ENCODE measurements around the gene CASTOR1.

Gene CASTOR1

GRCh38 chr22:30244066-30244465 lies 45.2 kb downstream of the CASTOR1 start:
- DNase-seq: no peak

- no peak for DNase-seq
Observed at GRCh38 chr22:30243661-30244060, 45.6 kb downstream of the CASTOR1 start.

GRCh38 chr22:30241576-30242371 lies 47.5 kb downstream of the CASTOR1 start:
- no peak for DNase-seq

- DNase-seq: no peak
Observed at GRCh38 chr22:30240541-30241417, 48.5 kb downstream of the CASTOR1 start.

GRCh38 chr22:30239488-30240405 lies 49.6 kb downstream of the CASTOR1 start:
- DNase-seq: no peak

- DNase-seq: no peak
Observed at GRCh38 chr22:30238661-30239487, 50.4 kb downstream of the CASTOR1 start.

- no peak for DNase-seq
Observed at GRCh38 chr22:30238136-30238535, 51.2 kb downstream of the CASTOR1 start.

- DNase-seq: no peak
Observed at GRCh38 chr22:30236875-30237274, 52.4 kb downstream of the CASTOR1 start.

GRCh38 chr22:30235687-30236170 lies 53.6 kb downstream of the CASTOR1 start:
- DNase-seq: no peak
